GM19025 (cell line): ENCODE data around the gene AFAP1.
"Not testable (repeated sequence)": the region's sequence is repeated elsewhere in the genome, so short reads cannot be mapped to it uniquely, and the experiment has no call there.

Experiments used
- ATAC-seq: cut with Tn5 transposase; IDR thresholded peaks from one replicate; pipeline ENCODE4 v1.9.1; 2021; ENCODE audit warnings: mild to moderate bottlenecking, low read depth, moderate library complexity; ENCODE audit not compliant: unreplicated experiment

Gene AFAP1

DNA sequence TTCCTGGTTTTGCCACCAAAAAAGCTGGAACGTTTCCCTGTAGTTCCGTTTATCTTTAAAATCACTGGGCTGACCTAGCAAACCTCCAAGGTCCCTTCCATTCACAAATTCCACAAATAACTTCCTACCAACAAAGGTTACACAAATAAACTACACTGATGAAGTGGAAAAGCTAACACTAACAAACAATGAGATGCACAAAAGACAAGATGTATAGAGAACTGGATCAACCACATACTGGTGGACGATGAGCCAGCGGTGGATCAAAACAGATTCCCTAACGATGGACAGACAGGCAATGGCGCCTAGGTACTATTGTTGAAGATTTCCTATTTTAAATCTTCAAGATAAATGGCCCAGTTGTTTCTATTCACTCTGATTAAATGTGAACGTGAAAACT is 15.5 kb downstream of the AFAP1 start:
- ATAC-seq, result no peak

- no peak for ATAC-seq
Observed at GRCh38 chr4:7922466-7922865, 17.2 kb downstream of the AFAP1 start.

GRCh38 chr4:7918981-7919380 is 20.7 kb downstream of the AFAP1 start:
- ATAC-seq, result no peak

- ATAC-seq, result not testable (repeated sequence)
Observed at GRCh38 chr4:7918187-7918586, 21.5 kb downstream of the AFAP1 start.

DNA sequence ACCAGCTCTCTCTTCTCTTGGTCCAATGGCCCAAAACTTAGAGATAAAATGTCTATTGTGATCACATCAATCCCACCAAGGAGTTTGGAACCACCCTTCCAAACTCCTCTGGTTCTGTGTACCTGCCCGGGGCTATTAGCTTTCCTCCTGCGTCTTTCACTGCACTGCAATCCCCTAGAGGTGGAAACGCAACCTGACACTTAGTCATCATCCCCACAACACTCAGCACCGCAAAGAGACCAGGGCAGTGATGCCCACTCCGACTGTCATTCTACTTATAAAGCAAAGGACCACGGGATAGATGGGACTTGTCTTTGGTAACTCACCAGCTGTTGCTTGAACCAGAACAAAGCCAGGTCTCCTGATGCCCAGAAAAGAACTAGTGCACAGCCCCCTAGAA is 22.0 kb downstream of the AFAP1 start:
- no peak for ATAC-seq

DNA sequence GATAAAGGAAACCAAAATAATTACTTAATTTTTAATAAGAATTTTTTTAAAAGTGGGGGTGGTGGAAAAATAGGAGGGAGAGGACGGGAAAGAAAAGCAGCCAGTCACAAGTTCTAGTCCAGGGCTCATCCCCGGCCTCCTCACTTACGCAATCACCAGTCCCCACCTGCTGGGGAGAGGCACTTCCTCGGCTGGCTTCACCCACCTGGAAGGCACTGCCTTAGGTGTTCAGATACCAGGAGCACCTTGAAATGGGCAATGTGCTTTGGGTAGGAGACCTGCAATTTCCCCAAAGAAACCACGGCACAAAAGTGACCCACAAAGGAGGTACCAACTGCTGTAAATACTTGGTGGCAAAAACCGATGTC is 23.8 kb downstream of the AFAP1 start:
- no peak for ATAC-seq

GRCh38 chr4:7912826-7913225 is 26.8 kb downstream of the AFAP1 start:
- ATAC-seq, result no peak

DNA sequence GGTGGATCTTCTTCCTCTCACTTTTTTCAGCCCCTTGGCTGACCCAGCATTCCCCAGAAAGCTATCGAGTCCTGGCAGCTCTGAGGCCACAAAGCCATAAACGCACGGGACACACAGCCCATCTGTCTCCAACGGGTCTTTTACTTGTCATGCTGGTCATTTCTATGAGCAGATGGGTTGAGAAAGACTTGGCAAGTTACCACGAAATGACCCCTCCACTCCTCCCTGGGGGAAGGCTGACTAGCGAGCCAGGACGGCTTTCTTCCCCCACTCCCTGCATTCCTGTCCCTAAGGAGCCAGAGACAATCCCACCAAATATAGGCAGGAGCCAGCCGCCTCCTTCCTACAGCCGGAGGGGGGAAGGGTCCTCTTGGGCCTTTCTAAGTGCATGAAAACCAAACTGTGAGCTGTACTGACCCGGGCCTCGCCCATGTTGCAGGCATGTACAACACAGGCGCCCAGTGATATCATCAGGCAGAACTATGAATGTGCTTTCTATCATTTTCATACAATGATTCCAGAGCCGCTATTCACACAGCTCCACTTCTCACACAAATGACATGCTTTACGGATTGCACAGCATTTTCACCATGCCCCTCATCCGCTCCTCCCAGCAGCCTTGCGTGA is 28.6 kb downstream of the AFAP1 start:
- ATAC-seq, result no peak

GRCh38 chr4:7910263-7910896 is 29.3 kb downstream of the AFAP1 start:
- no peak for ATAC-seq

GRCh38 chr4:7909463-7910262 is 30.0 kb downstream of the AFAP1 start:
- no peak for ATAC-seq

GRCh38 chr4:7908668-7909067 is 31.0 kb downstream of the AFAP1 start:
- ATAC-seq, result no peak

- ATAC-seq, result no peak
Observed at GRCh38 chr4:7907142-7907541, 32.5 kb downstream of the AFAP1 start.

GRCh38 chr4:7906171-7906701 is 33.4 kb downstream of the AFAP1 start:
- ATAC-seq, result no peak

- no peak for ATAC-seq
Observed at GRCh38 chr4:7904952-7905915, 34.4 kb downstream of the AFAP1 start.

- no peak for ATAC-seq
Observed at GRCh38 chr4:7903791-7904516, 35.7 kb downstream of the AFAP1 start.

DNA sequence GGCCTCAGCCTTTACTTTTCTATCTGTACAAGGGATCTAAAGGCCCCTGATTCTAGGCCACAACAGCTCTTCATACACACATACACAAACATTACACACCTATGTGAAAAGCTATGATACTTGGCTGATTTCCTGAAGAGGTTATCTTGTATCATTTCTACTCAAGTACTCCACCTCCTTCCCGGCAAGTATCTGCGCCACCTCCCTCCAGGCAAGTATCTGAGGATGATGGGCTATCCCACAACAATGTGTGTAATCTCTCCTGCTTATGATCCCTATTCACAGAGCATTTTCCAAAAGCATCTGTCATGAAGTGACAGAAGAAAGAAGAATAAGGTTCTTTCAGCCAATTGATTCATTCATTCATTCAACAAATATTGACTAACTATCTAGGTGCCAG is 36.8 kb downstream of the AFAP1 start:
- no peak for ATAC-seq

DNA sequence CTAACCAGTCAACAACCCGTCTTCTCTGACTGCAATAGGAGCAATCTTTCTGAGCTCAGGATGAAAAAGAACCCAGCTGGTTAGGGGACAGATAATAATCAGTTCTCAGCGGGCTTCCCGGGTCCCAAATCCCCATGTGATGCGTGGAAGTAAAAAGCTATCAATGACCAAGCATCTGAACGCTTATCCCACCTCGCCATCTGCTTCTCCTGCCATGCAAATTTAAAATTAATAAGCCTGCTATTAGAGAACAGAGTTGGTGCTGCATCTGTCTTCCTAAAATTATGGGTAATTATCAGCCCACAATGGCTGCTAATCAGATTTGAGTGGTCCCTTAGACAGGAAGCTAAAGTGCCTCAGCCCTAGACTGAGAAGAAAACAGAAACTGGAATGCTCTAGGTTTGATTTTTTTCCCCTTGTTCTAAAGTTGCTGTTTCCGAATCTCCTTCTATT is 37.5 kb downstream of the AFAP1 start:
- no peak for ATAC-seq

DNA sequence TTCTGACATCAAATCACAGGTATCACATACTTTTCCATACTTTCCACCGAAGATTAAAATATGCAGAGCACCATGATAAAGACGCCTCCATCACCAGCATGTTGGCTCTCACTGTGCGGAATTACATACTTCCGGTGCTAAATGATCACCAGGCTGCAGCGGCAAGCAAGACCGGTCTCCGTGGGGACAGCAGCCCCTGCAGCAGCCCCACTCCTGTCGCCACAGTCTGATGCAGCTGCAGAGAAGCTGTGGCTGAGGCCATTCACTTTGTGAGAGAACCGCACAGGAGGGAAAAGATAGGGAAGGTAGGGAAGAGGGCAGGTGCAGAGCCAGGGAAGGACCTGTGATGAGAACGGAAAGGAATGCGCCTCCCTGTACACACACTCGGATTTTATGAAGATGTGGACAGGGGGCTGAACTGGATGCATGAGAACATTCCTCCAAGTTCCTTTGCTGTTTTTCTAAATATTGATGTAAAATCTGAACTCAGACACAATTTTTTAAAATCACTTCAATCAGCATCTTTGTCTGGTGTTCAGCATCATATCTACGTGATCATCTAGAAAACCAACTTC is 38.3 kb downstream of the AFAP1 start:
- ATAC-seq, result no peak

DNA sequence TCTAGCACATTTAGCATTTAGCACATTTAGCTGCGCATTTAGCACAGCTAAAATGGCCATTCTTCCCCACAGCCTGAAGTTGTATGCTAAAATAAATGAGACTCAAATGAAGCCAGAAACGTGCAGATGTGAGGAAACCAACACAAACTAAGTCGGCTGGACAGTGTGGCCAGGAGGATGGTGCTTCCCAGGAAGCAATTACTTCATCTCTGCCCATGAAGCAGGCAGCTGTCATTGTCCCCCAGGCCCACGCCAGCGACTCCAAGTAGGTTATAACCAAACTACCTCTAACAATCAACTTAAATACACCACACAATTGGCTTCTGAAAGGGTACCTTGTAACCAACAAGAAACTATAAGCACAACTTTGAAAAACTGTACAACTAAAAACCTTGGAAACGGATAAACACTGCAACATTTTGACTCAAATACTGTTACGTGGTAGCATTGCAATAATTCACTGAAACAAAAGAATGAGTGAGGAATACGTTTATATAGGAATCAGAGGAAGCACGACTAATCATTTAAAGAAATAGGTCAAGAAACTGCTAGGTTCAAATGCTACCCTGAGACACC is 39.2 kb downstream of the AFAP1 start:
- no peak for ATAC-seq
